ENCODE measurements around the gene FUT1.

The FUT1 gene

DNA sequence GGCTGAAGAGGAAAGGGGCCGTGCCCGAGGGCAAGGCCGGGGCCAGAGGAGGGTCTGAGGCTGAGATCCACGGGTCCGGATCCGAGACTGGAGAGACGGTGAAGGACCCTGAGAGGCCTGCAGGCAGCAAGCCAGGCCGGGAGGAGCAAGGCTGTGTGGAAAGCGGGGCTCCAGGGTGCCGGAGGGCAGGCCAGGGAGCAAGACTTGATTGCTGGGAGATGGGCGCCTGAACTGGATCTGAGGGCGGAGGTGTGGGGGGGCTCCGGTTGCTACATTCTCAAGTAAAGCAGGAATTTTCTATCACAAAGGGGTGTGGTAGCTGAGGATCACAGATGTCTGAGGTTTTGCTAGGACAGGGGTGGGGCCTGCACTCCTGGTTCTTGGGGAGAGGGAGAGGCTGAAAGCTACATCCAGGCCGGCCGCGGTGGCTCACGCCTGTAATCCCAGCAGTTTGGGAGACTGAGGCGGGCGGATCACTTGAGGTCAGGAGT, 36.7 kb downstream of the FUT1 start:
- no peak for DNase-seq

DNA sequence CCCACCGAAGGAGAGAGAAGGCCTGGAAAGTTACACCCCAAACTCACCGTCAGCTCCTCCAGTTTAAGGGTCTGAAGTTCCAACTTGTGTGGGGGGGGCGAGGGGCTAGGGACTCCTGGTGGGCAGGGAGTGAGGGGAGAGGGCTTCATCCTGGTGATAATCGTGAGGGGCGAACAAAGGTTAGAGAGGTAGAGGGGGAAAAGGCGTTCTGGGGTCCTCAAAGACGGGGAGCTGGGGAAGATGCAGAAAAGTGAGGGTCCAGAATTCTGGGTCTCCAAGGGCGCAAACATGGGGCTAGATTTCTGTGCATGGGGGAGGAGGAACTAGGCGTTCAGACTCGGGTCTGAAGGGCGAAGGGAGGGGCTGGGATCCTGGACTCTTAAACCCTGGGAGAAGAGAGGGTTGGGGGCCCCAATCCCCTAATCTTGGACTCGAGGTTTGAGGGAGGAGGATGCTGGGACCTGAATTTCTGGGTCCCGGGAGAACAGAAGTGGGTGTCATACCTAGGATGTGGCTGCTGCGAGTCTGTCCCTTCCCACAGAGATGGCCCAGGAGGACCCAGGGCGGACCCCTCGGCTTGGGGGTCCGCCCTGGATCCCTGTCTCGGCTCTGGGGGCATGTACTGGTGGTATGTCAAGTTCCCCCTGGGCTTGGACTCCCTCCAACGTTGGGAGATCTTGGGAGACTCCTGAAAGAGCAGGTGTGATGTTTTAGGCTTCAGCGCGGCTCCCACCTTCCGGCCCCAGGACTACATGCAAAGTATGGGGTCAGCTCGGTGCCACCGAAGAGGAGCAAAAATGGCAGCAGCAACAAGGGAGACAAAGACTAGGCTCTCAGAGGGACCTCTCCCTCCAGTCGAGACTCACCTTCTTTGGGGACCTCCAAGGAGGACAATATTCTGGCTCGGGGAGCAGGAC, 37.4 kb downstream of the FUT1 start:
- no peak for DNase-seq

DNA sequence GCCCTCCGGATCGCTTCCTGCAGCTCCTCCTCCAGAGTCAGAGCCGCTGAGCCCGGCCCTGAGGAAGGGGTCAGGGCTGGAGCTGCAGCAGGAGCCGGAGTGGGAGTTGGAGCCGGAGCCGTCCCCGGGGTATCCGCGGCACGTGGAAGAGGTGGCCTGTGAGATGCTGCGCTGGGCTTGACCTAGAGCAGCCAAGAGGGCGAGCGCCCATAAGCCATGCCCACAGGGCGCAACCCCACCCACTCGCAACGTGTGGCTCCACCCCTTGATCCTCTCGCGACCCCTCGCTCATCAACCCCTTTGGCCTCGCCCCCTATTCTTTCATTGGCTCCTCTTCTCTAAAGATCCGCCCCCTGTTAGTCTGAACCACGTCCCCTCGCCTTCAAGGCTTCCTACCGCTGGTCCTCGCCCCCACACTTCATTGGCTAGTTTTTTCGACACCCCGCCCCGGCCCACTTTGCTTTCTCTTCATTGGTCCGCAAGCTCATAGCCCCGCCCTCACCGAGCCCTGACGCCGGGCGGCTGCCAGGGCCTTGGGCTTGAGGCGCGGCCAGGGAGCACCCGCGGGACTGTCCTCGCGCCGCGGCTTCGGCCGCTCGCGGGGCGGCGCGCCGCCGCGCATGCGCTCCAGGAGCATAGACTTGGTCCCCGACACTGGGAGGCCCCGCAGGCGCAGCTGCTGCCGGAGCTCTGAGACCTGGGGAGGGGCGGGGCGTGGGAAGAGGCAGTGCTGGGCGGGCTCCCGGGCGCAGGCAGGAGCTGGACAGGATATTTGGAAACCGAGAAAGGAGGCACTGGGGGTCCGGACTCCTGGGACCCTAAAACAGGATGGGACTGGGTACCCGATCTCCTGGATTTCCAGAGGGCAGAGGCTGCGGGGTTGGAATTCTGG, 38.3 kb downstream of the FUT1 start:
- peak; percentile 99 for DNase-seq

DNA sequence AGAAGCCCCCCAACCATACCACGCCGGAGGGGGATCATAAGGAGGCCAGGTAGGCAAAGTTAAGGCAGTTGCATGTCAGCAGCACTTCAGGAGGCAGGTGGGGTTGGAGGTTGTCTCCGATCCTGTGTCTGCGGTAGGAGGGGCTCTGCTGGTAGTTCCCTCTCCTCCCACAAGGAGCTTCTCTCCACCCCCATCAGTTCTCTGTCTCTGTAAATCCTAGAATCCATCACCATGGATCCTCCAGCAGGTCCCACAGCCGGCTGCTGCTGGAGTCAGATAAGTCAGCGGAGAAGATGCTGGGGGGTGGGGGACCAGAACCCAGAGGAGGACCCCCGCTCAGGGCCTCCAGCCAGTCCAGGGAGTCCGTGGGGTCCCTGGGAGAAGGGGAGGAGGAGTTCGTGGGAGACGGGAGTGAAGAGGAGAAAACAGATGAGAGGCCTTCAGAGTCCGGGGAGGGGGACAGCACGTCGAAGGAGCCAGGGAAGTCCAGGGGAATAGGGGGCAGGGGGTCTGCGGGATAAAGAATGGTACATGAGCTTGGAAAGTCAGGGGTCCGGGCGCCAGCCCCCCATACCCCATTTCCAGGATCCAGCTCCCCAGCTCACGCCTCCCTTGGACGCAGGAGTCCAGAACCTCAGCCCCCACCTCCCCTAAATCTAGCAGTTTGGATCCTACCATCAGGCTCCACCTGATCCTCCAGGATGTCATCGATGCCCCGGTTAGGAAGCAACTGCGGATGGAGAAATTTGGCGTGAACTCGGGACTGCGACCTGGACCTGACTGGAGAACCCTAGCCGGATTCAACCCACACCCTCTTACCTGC, 39.2 kb downstream of the FUT1 start:
- no peak for DNase-seq

DNA sequence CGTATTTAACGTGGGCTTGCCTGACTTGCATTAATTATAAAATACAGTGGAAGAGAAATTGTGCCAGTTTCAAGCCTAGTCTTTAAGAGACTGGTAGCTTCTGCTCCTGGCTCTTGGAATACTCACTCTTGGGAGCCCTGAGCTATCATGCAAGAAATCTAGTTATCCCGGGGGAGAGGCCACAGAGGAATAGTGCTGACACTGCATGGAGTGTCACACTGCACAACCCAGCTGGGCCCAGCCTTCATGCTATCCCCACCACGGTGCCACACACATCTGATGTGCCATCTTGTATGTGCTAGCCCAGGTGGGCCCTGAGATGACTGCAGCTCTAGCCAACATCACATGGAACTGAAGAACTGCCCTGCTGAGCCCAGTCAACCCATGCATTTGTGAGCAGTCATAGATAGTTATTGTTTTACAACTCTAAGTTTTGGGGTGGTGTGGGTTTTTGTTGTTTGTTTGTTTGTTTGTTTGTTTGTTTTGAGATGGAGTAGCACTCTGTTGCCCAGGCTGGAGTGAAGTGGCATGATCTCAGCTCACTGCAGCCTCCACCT, 41.3 kb downstream of the FUT1 start:
- no peak for DNase-seq

DNA sequence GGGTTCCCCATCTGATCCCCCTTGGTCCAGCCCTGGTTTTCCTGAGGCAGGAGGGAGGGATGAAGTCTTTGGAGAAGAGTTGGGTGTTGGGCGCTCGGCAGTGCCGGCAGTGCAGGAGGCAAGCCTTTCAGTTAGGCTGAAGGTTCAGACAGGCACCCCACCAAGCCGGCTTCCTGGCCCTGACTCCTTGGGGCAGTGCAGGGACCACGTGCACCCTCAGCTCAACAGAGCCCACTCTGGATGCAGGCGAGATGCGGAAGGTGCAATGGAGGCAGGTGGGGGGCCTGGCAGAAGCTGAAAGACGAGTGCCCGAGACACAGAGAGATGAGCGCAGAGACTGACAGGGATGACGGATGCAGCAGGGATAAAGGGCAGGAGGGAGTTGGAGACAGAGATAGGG, 44.0 kb downstream of the FUT1 start:
- no peak for DNase-seq

DNA sequence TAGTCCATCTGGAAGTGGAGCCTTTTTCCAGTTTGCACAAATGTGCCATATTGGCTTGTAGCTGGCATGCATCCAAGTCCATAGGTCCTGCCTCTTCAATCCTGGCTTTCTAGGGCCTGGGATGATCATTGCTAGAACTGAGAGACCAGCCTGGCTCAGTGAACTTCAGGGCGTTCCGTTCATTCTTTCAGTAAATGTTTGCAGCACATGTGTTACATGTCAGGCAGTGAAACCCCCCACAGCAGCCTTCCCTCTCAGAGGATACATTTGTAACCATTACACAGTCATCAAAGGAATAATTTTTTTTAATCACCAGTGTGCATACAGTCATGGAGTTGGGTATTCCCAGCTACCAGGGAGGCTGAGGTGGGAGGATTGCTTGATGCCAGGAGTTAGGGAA, 47.0 kb downstream of the FUT1 start:
- no peak for DNase-seq

DNA sequence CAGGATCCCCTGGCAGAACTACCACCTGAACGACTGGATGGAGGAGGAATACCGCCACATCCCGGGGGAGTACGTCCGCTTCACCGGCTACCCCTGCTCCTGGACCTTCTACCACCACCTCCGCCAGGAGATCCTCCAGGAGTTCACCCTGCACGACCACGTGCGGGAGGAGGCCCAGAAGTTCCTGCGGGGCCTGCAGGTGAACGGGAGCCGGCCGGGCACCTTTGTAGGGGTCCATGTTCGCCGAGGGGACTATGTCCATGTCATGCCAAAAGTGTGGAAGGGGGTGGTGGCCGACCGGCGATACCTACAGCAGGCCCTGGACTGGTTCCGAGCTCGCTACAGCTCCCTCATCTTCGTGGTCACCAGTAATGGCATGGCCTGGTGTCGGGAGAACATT, 49.1 kb downstream of the FUT1 start:
- no peak for DNase-seq

DNA sequence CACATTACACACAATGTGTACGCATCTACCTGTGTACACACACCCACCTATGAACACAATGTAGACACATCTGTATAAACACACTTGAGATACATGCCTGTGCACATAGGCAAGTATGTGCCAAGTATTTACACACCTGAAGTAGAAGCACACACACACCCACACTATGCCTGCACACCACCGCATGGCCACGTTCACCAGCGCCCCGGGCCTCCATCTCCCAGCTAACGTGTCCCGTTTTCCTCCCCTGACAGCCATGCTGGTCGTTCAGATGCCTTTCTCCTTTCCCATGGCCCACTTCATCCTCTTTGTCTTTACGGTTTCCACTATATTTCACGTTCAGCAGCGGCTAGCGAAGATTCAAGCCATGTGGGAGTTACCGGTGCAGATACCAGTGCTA, 49.7 kb downstream of the FUT1 start:
- DNase-seq = no peak

DNA sequence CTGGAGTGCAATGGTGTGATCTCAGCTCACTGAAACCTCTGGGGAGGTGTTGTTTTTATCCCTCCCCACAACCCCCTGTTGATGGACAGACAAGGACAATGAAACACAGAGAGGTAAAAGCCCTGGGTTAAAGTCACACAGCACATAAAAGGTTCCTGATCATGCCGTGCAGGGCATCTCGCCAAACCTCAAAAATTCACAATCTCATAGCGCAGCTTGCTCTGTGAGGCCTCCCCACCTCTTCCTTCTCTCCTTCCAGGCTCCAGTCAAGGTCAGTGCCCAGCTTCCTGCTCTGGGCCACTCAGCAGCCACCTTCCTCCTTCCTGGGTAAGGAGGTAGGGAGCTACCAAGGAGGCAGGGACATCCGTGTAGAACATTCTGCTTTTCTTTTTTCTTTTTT, 54.4 kb downstream of the FUT1 start:
- DNase-seq = no peak
